Measurements from ENCODE around the gene DDX11.
"Not testable (repeated sequence)": the region's sequence is repeated elsewhere in the genome, so short reads cannot be mapped to it uniquely, and the experiment has no call there.

Gene DDX11

DNA sequence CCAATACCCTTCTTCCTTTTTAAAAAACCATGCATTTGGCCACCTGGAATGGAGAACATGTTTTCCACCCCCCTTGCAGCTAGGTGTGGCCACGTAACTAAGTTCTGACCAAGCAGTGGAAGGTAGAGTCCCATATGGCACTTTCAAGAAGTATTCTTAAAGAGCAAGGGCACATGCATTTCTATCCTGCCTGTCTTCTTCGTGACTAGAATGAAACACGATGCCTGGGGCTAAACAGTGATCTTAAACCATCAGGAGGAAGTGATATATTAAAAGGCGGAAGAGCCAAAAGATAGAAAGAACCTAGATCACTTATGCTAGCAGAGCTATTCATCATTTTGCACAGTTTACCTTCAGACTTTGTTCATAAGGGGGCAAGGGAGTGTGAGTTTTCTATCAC, 16.0 kb upstream of the DDX11 start:
- no peaks in the 10 kb centered on the region for H3K36me3 ChIP-seq (ENCODE audit: control insufficient read depth in 2 of 2, insufficient read depth in 2 of 2, low read length in 2 of 2)
- H3K27ac ChIP-seq (ENCODE audit: low read depth in 2 of 2, low read length in 2 of 2), result no peak overlapping the region
- H3K4me1 ChIP-seq (ENCODE audit: control insufficient read depth in 2 of 2, insufficient read depth in 2 of 2, low read length in 2 of 2), result no peaks in the 10 kb centered on the region
- H3K9me3 ChIP-seq (ENCODE audit: control insufficient read depth in 2 of 2, low read length in 2 of 2), result no peaks in the 10 kb centered on the region
- no peak overlapping the region for H3K4me3 ChIP-seq (ENCODE audit: low read length in 2 of 2)
- no peak overlapping the region for H3K9ac ChIP-seq (ENCODE audit: low read depth in 1 of 2, low read length in 2 of 2)
- H3K27me3 ChIP-seq (ENCODE audit: control insufficient read depth in 2 of 2, insufficient read depth in 2 of 2, low read length in 2 of 2), result no peaks in the 10 kb centered on the region

DNA sequence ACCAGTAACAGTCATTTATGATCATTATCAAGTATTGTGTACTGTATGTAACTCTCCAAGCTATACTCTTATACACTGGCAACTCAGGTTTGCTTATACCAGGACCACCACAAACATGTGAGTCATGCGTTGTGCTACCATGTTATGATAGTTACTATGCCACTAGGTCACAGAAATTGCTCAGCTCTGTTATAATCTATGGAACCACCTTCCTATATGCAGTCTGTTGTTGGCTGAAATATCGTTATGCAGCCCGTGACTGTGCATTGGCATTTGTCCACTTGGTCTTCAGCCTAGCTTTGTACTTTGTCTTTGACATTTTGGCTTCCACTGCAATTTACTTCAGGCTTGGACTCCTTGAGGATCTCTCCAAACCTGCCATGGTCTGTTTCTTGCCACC, 7.5 kb upstream of the DDX11 start:
- H3K4me3 ChIP-seq (ENCODE audit: low read length in 2 of 2); H3K9me3 ChIP-seq (ENCODE audit: control insufficient read depth in 2 of 2, low read length in 2 of 2); H3K27ac ChIP-seq (ENCODE audit: low read depth in 2 of 2, low read length in 2 of 2); H3K36me3 ChIP-seq (ENCODE audit: control insufficient read depth in 2 of 2, insufficient read depth in 2 of 2, low read length in 2 of 2); H3K27me3 ChIP-seq (ENCODE audit: control insufficient read depth in 2 of 2, insufficient read depth in 2 of 2, low read length in 2 of 2); H3K4me1 ChIP-seq (ENCODE audit: control insufficient read depth in 2 of 2, insufficient read depth in 2 of 2, low read length in 2 of 2); H3K9ac ChIP-seq (ENCODE audit: low read depth in 1 of 2, low read length in 2 of 2): not testable (repeated sequence)

DNA sequence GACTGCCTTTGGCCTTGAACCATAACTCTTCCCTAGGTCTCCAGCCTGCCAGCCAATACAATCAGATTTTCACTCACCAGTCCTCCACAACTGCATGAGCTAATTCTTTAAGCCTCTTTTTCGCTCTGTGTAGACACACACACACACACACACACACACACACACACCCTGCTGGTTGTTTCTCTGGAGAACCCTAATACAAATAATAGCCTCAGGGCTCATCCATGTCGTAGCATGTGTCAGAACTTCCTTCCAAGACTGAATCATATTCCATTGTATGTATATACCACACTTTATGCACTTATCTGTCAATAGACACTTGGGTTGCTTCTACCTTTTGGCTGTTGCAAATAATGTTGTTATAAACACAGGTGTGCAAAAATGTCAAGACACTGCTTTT, 6.0 kb upstream of the DDX11 start:
- not testable (repeated sequence) for H3K4me1 ChIP-seq (ENCODE audit: control insufficient read depth in 2 of 2, insufficient read depth in 2 of 2, low read length in 2 of 2); H3K9me3 ChIP-seq (ENCODE audit: control insufficient read depth in 2 of 2, low read length in 2 of 2); H3K9ac ChIP-seq (ENCODE audit: low read depth in 1 of 2, low read length in 2 of 2); H3K36me3 ChIP-seq (ENCODE audit: control insufficient read depth in 2 of 2, insufficient read depth in 2 of 2, low read length in 2 of 2); H3K27me3 ChIP-seq (ENCODE audit: control insufficient read depth in 2 of 2, insufficient read depth in 2 of 2, low read length in 2 of 2); H3K4me3 ChIP-seq (ENCODE audit: low read length in 2 of 2); H3K27ac ChIP-seq (ENCODE audit: low read depth in 2 of 2, low read length in 2 of 2)

DNA sequence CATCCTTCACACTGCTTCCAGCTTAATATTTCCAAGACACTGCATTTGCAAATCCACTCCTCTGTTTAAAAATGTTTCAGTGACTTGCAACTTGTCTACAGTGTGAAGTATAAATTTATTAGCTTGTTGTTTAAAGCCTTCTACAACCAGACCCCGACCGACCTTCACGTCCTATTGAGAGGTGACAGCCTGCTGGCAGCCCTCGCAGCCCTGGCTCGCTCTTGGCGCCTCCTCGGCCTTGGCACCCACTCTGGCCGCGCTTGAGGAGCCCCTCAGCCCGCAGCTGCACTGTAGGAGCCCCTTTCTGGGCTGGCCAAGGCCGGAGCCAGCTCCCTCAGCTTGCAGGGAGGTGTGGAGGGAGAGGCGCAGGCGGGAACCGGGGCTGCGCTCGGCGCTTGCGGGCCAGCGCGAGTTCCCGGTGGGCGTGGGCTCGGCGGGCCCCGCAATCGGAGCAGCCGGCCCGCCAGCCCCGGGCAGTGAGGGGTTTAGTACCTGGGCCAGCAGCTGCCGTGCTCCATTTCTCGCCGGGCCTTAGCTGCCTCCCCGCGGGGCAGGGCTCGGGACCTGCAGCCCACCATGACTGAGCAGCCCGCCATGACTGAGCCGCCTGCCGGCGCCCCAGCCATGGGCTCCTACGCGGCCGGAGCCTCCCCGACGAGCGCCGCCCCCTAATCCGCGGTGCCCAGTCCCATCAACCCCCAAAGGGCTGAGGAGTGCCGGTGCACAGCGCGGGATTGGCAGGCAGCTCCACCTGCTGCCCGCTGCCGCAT, 2.5 kb upstream of the DDX11 start:
- H3K9me3 ChIP-seq (ENCODE audit: control insufficient read depth in 2 of 2, low read length in 2 of 2); H3K27me3 ChIP-seq (ENCODE audit: control insufficient read depth in 2 of 2, insufficient read depth in 2 of 2, low read length in 2 of 2); H3K4me1 ChIP-seq (ENCODE audit: control insufficient read depth in 2 of 2, insufficient read depth in 2 of 2, low read length in 2 of 2); H3K9ac ChIP-seq (ENCODE audit: low read depth in 1 of 2, low read length in 2 of 2); H3K36me3 ChIP-seq (ENCODE audit: control insufficient read depth in 2 of 2, insufficient read depth in 2 of 2, low read length in 2 of 2); H3K4me3 ChIP-seq (ENCODE audit: low read length in 2 of 2); H3K27ac ChIP-seq (ENCODE audit: low read depth in 2 of 2, low read length in 2 of 2): not testable (repeated sequence)

DNA sequence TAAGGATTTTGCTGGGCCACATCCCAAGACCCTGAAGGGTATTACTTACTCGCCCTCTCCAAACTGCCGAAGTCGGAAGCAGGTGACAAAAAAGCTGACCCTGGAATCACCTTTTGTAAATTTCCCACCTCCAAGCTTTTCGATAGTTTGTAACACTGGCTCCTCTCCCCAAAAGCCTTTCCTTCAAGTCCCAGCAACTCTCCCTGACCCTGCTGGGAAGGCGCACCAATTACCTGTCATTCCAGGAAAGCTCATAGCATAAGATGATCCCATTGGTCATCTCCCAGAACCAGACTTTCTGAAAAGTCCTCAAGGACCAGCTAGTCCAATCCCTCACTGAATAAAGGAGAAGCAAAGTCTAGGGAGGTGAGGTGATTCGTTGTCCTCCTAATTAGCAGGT, 698 bp upstream of the DDX11 start:
- not testable (repeated sequence) for H3K9ac ChIP-seq (ENCODE audit: low read depth in 1 of 2, low read length in 2 of 2); H3K27me3 ChIP-seq (ENCODE audit: control insufficient read depth in 2 of 2, insufficient read depth in 2 of 2, low read length in 2 of 2); H3K9me3 ChIP-seq (ENCODE audit: control insufficient read depth in 2 of 2, low read length in 2 of 2); H3K27ac ChIP-seq (ENCODE audit: low read depth in 2 of 2, low read length in 2 of 2); H3K36me3 ChIP-seq (ENCODE audit: control insufficient read depth in 2 of 2, insufficient read depth in 2 of 2, low read length in 2 of 2); H3K4me1 ChIP-seq (ENCODE audit: control insufficient read depth in 2 of 2, insufficient read depth in 2 of 2, low read length in 2 of 2)
- peak overlapping the region; percentile 84 to 89 for H3K4me3 ChIP-seq (ENCODE audit: low read length in 2 of 2)

DNA sequence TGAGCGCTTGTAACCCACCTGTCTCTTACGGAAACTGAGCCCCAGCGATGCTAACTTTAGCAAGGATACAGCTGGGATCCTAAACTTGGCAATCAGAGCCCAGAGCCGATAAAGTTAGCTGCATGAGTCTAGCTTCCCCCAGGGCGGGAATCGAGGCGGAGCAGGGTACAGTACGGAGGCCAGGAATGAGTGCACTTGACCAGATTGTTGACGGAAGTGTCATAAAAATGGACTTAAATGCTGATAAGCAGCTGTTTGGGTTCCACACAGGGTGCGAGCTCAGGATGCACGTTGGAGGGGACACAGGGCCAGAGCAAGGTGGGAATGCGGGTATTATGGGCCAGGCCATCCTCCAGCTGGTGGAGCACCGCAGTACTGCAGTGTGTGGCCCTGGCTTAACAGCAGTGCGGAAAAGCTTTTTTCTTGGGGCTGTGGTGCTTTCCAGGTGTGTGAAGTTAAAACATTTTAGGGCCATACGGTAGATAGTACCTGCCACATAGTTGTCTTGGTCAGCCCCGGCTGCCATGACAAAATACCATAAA, 744 bp downstream of the DDX11 start:
- H3K27me3 ChIP-seq (ENCODE audit: control insufficient read depth in 2 of 2, insufficient read depth in 2 of 2, low read length in 2 of 2); H3K36me3 ChIP-seq (ENCODE audit: control insufficient read depth in 2 of 2, insufficient read depth in 2 of 2, low read length in 2 of 2); H3K9me3 ChIP-seq (ENCODE audit: control insufficient read depth in 2 of 2, low read length in 2 of 2); H3K4me1 ChIP-seq (ENCODE audit: control insufficient read depth in 2 of 2, insufficient read depth in 2 of 2, low read length in 2 of 2): not testable (repeated sequence)
- Histone ChIP-seq H3K27ac (ENCODE audit: low read depth in 2 of 2, low read length in 2 of 2) (peak overlapping the region; percentile 85 to 90), H3K9ac (ENCODE audit: low read depth in 1 of 2, low read length in 2 of 2) (peak overlapping the region; percentile 72 to 76), H3K4me3 (ENCODE audit: low read length in 2 of 2) (peak overlapping the region; percentile 84 to 89)

DNA sequence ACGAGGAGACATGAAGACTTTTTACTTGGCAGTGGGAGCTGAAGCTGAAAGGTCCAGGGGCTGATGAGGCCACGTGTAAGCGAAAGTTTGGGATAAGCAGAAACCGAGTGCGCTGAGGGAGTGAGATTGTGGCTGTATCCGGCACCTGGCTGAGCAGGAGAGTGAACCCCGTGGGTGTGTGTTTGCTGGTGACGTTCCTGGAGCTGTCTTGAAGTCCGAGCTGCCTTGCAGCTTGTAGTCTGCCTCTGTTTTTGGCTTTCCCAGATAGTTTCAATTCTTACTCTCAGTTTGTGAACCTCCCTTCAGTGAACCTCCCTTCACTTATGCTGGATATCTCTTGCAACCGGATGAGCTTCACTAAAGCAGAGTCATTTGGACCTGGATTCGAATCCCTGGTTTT, 2.5 kb downstream of the DDX11 start:
- not testable (repeated sequence) for H3K4me3 ChIP-seq (ENCODE audit: low read length in 2 of 2); H3K27me3 ChIP-seq (ENCODE audit: control insufficient read depth in 2 of 2, insufficient read depth in 2 of 2, low read length in 2 of 2); H3K4me1 ChIP-seq (ENCODE audit: control insufficient read depth in 2 of 2, insufficient read depth in 2 of 2, low read length in 2 of 2)

DNA sequence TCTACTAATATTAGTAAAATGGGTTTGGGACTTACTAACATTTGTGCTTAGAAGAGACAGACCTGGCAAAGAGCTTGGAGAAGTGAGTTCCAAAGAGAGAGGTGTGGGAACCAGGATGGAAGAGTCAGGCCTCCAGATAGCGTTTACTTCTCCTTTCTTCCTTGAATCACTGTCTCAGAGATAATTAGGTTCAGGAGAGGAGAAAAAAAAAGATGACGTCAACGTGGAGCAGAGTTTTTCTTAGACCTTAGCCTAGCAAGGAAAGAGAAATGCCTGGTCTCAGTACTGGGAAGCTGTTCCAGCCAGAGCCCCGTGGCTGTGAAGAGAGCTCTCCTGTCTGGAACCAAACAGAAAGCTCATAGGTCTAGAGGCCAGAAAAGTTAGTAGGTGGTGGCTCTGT, 3.4 kb downstream of the DDX11 start:
- not testable (repeated sequence) for H3K9ac ChIP-seq (ENCODE audit: low read depth in 1 of 2, low read length in 2 of 2); H3K4me3 ChIP-seq (ENCODE audit: low read length in 2 of 2); H3K27ac ChIP-seq (ENCODE audit: low read depth in 2 of 2, low read length in 2 of 2); H3K36me3 ChIP-seq (ENCODE audit: control insufficient read depth in 2 of 2, insufficient read depth in 2 of 2, low read length in 2 of 2); H3K27me3 ChIP-seq (ENCODE audit: control insufficient read depth in 2 of 2, insufficient read depth in 2 of 2, low read length in 2 of 2); H3K4me1 ChIP-seq (ENCODE audit: control insufficient read depth in 2 of 2, insufficient read depth in 2 of 2, low read length in 2 of 2); H3K9me3 ChIP-seq (ENCODE audit: control insufficient read depth in 2 of 2, low read length in 2 of 2)

More for the DNA sequence above, 2.5 kb downstream of the DDX11 start:
- not testable (repeated sequence) for H3K36me3 ChIP-seq (ENCODE audit: control insufficient read depth in 2 of 2, insufficient read depth in 2 of 2, low read length in 2 of 2); H3K9me3 ChIP-seq (ENCODE audit: control insufficient read depth in 2 of 2, low read length in 2 of 2); H3K27ac ChIP-seq (ENCODE audit: low read depth in 2 of 2, low read length in 2 of 2); H3K9ac ChIP-seq (ENCODE audit: low read depth in 1 of 2, low read length in 2 of 2)

DNA sequence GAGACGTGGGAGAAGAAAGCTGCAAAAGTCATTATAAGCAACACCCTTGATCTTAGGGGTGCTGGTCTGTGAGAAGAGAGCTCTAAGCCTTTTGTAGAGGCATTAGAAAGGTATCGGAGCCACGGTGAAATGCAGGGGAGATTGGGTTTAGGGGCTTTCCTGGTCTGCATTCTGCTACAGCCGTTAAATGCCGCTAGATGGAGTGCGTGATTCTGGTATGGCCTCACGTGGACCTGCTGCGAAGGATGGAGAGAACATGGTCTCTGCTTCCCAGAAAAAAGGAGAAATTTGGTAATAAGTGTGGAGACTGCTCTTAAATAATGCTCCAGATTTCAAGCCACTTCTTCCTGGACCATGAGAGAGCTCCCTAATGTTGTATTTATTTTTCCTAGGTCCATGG, 4.3 kb downstream of the DDX11 start:
- H3K4me3 ChIP-seq (ENCODE audit: low read length in 2 of 2); H3K27ac ChIP-seq (ENCODE audit: low read depth in 2 of 2, low read length in 2 of 2); H3K4me1 ChIP-seq (ENCODE audit: control insufficient read depth in 2 of 2, insufficient read depth in 2 of 2, low read length in 2 of 2); H3K36me3 ChIP-seq (ENCODE audit: control insufficient read depth in 2 of 2, insufficient read depth in 2 of 2, low read length in 2 of 2); H3K9me3 ChIP-seq (ENCODE audit: control insufficient read depth in 2 of 2, low read length in 2 of 2); H3K27me3 ChIP-seq (ENCODE audit: control insufficient read depth in 2 of 2, insufficient read depth in 2 of 2, low read length in 2 of 2); H3K9ac ChIP-seq (ENCODE audit: low read depth in 1 of 2, low read length in 2 of 2): not testable (repeated sequence)

DNA sequence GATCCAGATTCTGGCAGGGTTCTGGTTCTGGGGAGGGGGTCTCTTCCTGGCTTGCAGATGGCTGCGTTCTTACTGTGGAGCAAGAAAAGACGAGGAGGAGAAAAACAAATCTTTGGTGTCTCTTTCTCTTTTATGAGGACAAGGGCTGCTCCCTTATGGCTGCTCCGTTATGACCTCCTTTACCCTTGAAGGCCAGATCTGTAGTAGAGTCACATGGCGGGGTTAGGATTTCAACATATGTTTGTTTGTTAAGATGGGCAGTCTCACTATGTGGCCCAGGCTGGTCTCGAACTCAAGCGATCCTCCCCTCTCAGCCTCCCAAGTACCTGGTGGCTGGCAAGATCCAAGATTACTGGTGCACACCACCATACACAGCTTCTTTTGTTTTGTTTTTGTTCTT, 5.8 kb downstream of the DDX11 start:
- not testable (repeated sequence) for H3K27me3 ChIP-seq (ENCODE audit: control insufficient read depth in 2 of 2, insufficient read depth in 2 of 2, low read length in 2 of 2); H3K9ac ChIP-seq (ENCODE audit: low read depth in 1 of 2, low read length in 2 of 2); H3K4me1 ChIP-seq (ENCODE audit: control insufficient read depth in 2 of 2, insufficient read depth in 2 of 2, low read length in 2 of 2); H3K27ac ChIP-seq (ENCODE audit: low read depth in 2 of 2, low read length in 2 of 2); H3K4me3 ChIP-seq (ENCODE audit: low read length in 2 of 2); H3K9me3 ChIP-seq (ENCODE audit: control insufficient read depth in 2 of 2, low read length in 2 of 2)
- peaks cover 0 to 11% of the 10 kb centered on the region in 2 donors for H3K36me3 ChIP-seq (ENCODE audit: control insufficient read depth in 2 of 2, insufficient read depth in 2 of 2, low read length in 2 of 2)

DNA sequence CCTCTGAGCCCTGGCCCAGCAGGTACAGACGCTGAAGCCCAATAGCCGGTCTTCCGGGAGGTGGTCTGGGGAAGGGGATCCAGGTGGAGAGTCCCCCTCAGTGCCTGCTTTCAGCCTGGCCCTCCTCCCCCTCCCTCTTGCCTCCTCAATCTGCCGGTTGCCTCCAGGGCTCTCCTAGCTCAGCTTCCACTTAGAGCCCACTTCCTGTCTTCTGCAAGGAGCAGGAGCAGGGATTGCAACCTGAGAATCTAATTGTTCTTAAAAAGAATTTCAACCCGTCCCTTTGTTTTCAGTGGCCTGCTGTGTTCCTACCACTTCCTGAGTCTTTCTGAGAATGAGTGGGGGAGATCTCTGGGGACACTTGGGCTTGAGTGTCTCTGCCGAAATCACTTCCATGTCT, 6.6 kb downstream of the DDX11 start:
- not testable (repeated sequence) for H3K27ac ChIP-seq (ENCODE audit: low read depth in 2 of 2, low read length in 2 of 2); H3K4me3 ChIP-seq (ENCODE audit: low read length in 2 of 2); H3K9me3 ChIP-seq (ENCODE audit: control insufficient read depth in 2 of 2, low read length in 2 of 2); H3K27me3 ChIP-seq (ENCODE audit: control insufficient read depth in 2 of 2, insufficient read depth in 2 of 2, low read length in 2 of 2); H3K4me1 ChIP-seq (ENCODE audit: control insufficient read depth in 2 of 2, insufficient read depth in 2 of 2, low read length in 2 of 2); H3K9ac ChIP-seq (ENCODE audit: low read depth in 1 of 2, low read length in 2 of 2)
- peaks cover 0 to 16% of the 10 kb centered on the region in 2 donors for H3K36me3 ChIP-seq (ENCODE audit: control insufficient read depth in 2 of 2, insufficient read depth in 2 of 2, low read length in 2 of 2)
